ENCODE data around the gene MED29. TPM values are rescaled to one million over a fixed set of nuclear protein-coding genes. Genes with fewer than 3 reads are reported as not detected.

The MED29 gene
- total and polyA plus RNA-seq, 2 of the 13 experiments (the other 11 are each of a cell fraction or from before 2014, with no cell fraction given), result 14.0 to 19.7 TPM

DNA sequence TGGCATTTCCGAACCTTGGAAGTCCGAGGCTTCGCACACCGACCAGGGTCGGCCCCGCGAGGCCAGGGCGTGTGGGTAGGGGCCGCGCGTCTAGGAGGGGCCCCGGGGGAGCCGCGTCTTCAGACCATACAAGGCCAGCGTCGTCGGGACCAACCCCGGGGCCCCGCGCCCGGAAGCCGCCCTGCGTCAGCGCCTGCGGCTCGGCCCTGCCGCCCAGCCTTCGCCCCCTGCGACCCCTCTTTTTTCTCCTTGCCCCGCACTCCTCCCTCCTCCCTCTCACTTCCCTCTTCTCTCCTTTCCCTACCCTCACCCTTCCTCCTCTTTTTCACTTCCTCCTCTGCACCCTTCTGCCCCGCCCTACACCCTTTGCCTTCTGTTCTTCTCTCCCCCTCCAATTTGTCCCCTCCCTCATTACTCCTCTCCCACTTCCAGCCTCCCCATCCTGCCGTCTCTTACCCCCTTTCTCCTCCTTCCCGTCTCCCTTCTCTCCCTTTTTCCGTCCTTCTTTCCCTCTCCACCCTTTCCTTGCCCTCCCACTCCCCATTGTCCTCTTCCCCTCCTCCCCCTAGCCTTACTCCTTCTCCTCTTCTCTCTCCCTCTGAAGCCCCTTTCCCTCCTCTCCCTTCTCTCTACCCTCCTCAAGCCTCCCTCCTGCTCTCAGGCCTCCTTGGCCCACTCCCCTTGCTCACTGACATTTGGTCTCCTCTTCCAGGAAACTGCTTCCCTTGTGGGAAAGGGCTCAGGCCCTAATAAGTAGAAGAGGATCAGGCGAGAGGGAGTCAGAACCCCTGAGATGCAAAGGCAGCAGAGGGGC is 19.0 kb downstream of the MED29 start (continued):
- TF ChIP-seq, protein P1, sequence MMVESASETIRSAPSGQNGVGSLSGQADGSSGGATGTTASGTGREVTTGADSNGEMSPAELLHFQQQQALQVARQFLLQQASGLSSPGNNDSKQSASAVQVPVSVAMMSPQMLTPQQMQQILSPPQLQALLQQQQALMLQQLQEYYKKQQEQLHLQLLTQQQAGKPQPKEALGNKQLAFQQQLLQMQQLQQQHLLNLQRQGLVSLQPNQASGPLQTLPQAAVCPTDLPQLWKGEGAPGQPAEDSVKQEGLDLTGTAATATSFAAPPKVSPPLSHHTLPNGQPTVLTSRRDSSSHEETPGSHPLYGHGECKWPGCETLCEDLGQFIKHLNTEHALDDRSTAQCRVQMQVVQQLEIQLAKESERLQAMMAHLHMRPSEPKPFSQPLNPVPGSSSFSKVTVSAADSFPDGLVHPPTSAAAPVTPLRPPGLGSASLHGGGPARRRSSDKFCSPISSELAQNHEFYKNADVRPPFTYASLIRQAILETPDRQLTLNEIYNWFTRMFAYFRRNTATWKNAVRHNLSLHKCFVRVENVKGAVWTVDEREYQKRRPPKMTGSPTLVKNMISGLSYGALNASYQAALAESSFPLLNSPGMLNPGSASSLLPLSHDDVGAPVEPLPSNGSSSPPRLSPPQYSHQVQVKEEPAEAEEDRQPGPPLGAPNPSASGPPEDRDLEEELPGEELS (CRISPR knock-in tag; IDR thresholded peaks at IDR 0.05), result no peak
- TF ChIP-seq, protein P2, sequence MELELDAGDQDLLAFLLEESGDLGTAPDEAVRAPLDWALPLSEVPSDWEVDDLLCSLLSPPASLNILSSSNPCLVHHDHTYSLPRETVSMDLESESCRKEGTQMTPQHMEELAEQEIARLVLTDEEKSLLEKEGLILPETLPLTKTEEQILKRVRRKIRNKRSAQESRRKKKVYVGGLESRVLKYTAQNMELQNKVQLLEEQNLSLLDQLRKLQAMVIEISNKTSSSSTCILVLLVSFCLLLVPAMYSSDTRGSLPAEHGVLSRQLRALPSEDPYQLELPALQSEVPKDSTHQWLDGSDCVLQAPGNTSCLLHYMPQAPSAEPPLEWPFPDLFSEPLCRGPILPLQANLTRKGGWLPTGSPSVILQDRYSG (CRISPR knock-in tag; IDR thresholded peaks at IDR 0.05), result no peak
- no peak for TF ChIP-seq ZBTB42 (CRISPR knock-in tag; IDR thresholded peaks at IDR 0.05)
- TF ChIP-seq, protein P3, sequence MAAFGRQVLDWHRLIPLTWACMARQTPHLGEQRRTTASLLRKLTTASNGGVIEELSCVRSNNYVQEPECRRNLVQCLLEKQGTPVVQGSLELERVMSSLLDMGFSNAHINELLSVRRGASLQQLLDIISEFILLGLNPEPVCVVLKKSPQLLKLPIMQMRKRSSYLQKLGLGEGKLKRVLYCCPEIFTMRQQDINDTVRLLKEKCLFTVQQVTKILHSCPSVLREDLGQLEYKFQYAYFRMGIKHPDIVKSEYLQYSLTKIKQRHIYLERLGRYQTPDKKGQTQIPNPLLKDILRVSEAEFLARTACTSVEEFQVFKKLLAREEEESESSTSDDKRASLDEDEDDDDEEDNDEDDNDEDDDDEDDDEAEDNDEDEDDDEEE (CRISPR knock-in tag; IDR thresholded peaks at IDR 0.05), result no peak
- TF ChIP-seq EED (CRISPR knock-in tag; IDR thresholded peaks at IDR 0.05), result no peak
- TF ChIP-seq FOXJ3 (CRISPR knock-in tag; IDR thresholded peaks at IDR 0.05; ENCODE audit: borderline replicate concordance), result no peak
- no peak for TF ChIP-seq ZMYM2 (CRISPR knock-in tag; IDR thresholded peaks at IDR 0.05)
- TF ChIP-seq ZNF83 (CRISPR knock-in tag; IDR thresholded peaks at IDR 0.05; ENCODE audit: borderline replicate concordance), result no peak
- TF ChIP-seq ZNF556 (CRISPR knock-in tag; IDR thresholded peaks at IDR 0.05; ENCODE audit: borderline replicate concordance), result 0 out of 2 replicates have a peak, but pooled peaks have one; percentile 52
- TF ChIP-seq, protein P4, sequence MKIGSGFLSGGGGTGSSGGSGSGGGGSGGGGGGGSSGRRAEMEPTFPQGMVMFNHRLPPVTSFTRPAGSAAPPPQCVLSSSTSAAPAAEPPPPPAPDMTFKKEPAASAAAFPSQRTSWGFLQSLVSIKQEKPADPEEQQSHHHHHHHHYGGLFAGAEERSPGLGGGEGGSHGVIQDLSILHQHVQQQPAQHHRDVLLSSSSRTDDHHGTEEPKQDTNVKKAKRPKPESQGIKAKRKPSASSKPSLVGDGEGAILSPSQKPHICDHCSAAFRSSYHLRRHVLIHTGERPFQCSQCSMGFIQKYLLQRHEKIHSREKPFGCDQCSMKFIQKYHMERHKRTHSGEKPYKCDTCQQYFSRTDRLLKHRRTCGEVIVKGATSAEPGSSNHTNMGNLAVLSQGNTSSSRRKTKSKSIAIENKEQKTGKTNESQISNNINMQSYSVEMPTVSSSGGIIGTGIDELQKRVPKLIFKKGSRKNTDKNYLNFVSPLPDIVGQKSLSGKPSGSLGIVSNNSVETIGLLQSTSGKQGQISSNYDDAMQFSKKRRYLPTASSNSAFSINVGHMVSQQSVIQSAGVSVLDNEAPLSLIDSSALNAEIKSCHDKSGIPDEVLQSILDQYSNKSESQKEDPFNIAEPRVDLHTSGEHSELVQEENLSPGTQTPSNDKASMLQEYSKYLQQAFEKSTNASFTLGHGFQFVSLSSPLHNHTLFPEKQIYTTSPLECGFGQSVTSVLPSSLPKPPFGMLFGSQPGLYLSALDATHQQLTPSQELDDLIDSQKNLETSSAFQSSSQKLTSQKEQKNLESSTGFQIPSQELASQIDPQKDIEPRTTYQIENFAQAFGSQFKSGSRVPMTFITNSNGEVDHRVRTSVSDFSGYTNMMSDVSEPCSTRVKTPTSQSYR (CRISPR knock-in tag; IDR thresholded peaks at IDR 0.05; ENCODE audit: borderline replicate concordance), result no peak
- no peak for TF ChIP-seq ZNF589 (CRISPR knock-in tag; conservative IDR thresholded peaks at IDR 0.05)
- no peak for TF ChIP-seq MIER3 (CRISPR knock-in tag; IDR thresholded peaks at IDR 0.05; ENCODE audit: borderline replicate concordance)
- no peak for TF ChIP-seq ZNF260 (CRISPR knock-in tag; IDR thresholded peaks at IDR 0.05; ENCODE audit: borderline replicate concordance, low read depth)
- no peak for TF ChIP-seq PLRG1 (conservative IDR thresholded peaks at IDR 0.05)
- no peak for TF ChIP-seq ZNF292 (CRISPR knock-in tag; IDR thresholded peaks at IDR 0.05; ENCODE audit: borderline replicate concordance, low read depth)
- TF ChIP-seq HOXD1 (CRISPR knock-in tag; IDR thresholded peaks at IDR 0.05), result no peak
- TF ChIP-seq PAF1 (CRISPR knock-in tag; IDR thresholded peaks at IDR 0.05), result no peak
- no peak for TF ChIP-seq GPN1 (CRISPR knock-in tag; IDR thresholded peaks at IDR 0.05; ENCODE audit: borderline replicate concordance)
- TF ChIP-seq RARA (CRISPR knock-in tag; IDR thresholded peaks at IDR 0.05), result peak; percentile 25; the same call in 1 of the 2 replicates
- TF ChIP-seq NFE2 (CRISPR knock-in tag; IDR thresholded peaks at IDR 0.05), result no peak
- TF ChIP-seq CHD4 (IDR thresholded peaks at IDR 0.05; ENCODE audit: borderline replicate concordance, low read length), result no peak
- no peak for TF ChIP-seq MIXL1 (CRISPR knock-in tag; IDR thresholded peaks at IDR 0.05)
- no peak for TF ChIP-seq MXD4 (CRISPR knock-in tag; IDR thresholded peaks at IDR 0.05)
- TF ChIP-seq FLYWCH1 (CRISPR knock-in tag; IDR thresholded peaks at IDR 0.05), result no peak

All from HepG2 (cell line).